Vagina (tissue), 2 donors: ENCODE data around the gene TTC34.

Experiments used
- POLR2AphosphoS5 ChIP-seq, 2 donors: sonication (generic); formaldehyde crosslinking; IDR thresholded peaks; one replicate each; pipeline ENCODE4 v1.9.0; 2017; ENCODE audit warnings: antibody characterized with exemption in 2 of 2, mild to moderate bottlenecking in 2 of 2, low read depth in 1 of 2; ENCODE audit not compliant: insufficient read depth in 1 of 2
- TF ChIP-seq, protein P1 (sequence below), 3 experiments: fragments of 450-650 bp in 2 of 3; fragments of 200-600 bp in 1 of 3; sonication (generic) in 1 of 3; IDR thresholded peaks; one replicate each; pipeline ENCODE4 v1.5.1; 2017 to 2019; ENCODE audit warnings: antibody characterized with exemption in 3 of 3, mild to moderate bottlenecking in 2 of 3, moderate library complexity in 2 of 3

DNA sequence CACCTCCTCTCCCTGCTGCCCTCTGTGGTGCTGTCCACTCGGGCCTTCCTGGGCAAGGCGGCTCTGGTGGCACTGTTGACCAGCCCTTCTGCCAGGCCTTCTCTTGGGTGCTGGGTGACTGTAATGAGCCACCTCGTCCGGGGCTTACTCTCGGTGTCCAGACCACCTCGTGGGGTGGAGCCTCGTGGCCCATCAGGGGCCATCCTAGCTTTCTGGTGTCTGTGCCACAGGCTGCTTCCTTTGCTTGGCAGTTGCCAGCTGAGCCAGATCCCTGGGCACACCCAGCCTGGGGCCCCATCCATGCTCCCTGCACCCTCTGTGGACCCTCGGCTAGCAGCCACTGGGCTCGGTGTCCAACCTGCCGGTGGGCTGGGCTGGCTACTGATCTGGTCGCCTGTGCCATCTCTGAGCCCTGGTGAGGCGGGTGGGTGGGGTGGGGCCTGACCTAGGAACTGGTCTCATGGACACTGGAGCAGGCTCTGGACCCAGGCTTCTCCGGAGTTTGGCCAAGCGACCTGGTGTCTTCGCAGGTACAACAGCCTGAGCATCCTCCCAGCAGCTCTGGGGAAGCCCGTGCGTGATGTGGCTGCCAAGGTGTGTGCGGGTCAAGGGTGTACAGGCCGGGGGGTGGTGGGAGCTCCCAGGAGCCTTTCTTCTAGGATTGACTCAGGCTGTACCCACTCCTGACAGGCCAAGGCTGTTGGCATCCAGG, 213.5 kb downstream of the TTC34 start:
- TF ChIP-seq, protein P1, sequence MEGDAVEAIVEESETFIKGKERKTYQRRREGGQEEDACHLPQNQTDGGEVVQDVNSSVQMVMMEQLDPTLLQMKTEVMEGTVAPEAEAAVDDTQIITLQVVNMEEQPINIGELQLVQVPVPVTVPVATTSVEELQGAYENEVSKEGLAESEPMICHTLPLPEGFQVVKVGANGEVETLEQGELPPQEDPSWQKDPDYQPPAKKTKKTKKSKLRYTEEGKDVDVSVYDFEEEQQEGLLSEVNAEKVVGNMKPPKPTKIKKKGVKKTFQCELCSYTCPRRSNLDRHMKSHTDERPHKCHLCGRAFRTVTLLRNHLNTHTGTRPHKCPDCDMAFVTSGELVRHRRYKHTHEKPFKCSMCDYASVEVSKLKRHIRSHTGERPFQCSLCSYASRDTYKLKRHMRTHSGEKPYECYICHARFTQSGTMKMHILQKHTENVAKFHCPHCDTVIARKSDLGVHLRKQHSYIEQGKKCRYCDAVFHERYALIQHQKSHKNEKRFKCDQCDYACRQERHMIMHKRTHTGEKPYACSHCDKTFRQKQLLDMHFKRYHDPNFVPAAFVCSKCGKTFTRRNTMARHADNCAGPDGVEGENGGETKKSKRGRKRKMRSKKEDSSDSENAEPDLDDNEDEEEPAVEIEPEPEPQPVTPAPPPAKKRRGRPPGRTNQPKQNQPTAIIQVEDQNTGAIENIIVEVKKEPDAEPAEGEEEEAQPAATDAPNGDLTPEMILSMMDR (IDR thresholded peaks at IDR 0.05): no peak
- no peak for TF ChIP-seq POLR2AphosphoS5 (IDR thresholded peaks at IDR 0.05; ENCODE audit: insufficient read depth in 1 of 2, low read depth in 1 of 2)
